Measurements from ENCODE around the gene HCN2.
"Not testable (repeated sequence)": the region's sequence is repeated elsewhere in the genome, so short reads cannot be mapped to it uniquely, and the experiment has no call there.

Gene HCN2

GRCh38 chr19:588093-588740 lies 1.5 kb upstream of the HCN2 start:
- peak; percentile 77 for DNase-seq

DNA sequence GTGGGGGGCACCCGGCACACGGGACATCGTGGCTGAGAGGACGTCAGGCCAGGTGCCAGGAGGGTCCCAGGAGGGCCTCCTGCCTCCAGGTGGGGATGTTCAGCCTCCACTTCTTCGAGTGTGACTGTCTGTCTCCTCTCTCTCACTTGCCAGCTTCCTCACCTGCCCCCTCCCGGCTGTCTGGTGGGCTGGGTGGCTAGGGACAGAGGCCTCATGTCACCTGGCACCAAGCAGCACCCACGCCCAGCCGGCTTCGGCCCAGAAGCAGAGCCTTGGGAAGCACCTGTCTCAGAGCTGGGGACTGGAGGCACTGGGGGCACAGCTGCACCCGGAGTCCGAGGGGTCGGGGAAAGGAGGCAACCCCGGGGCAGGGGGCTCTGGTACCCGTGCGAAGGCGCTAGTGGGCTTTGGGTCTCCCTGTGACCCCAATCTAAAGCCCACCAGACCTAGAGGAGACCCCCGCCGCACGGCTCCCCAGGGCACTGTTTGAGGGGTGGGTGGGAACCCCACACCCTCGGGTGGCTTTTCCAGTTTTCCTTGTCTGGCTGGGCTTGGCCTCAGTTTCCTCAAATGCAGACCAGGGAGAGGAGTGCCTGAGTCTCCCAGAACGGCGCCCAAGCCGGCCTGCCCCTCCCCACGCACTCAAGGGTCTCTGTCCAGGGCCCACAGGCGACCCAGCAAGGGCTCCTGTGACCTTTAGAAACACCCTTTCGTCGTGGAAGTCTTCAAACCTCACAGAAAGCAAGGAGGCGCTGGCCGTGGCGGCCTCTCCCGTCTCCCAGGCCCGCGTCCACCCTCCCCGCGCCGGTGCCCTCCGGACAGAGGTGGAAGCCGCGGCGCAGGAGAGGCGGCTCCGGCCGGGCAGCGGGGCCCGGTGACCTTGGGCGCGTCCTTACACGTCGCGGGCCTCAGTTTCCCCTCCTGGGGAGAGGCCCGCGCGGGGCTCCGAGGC lies 664 bp upstream of the HCN2 start:
- DNase-seq = peak; percentile 31

GRCh38 chr19:590396-590745 lies 690 bp downstream of the HCN2 start:
- no peak for DNase-seq

DNA sequence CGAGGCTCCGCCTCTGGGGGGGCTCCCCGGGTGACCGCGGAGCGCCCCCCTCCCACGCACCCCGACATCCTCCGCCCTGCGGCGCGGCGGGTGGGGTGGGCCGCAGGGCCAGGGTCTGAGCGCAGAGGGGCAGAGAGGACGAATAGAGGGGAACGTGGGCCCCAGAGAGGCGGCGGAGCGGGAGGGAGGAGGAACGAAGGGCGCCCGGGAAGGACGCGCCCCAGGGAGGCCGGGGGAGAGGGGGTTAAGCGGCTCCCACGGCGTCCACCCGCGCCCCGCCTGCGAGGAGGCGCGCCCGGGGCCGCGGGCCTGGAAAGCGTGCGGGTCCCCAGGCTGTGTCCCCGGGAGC lies 1.0 kb downstream of the HCN2 start:
- no peak for DNase-seq

DNA sequence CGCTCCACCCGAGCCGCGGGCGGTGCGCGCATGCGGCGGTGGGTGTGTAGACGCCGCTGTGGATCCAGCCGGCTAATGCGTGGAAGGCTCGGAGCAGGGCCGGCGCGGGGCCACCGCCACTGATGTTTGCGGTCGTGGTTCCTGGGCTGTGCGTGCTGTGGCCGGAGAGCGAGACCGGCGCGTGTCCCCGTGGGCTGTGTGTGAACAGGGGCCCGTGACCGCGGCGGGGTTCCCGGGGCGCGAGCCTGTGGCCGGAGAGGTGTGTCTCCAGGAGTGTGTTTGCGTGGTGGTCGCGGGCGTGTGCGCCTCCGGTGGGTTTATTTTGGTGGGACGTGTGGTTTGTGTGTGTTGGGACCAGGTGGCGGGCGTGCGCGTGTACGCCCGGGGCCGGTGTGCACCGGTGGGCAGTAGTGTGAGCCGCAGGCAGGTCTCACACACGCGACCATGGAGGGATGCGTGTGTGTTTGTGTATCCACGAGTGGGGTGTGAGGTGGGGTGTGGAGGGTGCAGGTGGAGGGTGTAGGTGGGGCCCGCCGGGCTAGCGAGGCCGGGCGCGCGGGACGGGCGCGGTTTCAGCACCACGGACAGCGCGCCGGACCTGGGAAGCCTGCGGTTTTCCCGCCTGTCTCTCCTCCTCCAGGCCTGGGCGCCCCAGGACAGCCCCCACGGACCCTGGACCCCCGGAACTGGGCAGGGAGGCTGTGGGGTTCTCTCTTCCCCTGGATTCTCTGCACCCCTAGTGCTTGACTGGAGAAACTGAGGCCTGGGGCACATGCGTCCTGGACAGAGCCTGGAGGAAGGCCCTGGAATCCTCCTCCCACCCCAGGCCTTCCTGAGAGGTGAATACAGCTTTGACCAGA lies 1.6 kb downstream of the HCN2 start:
- no peak for DNase-seq

DNA sequence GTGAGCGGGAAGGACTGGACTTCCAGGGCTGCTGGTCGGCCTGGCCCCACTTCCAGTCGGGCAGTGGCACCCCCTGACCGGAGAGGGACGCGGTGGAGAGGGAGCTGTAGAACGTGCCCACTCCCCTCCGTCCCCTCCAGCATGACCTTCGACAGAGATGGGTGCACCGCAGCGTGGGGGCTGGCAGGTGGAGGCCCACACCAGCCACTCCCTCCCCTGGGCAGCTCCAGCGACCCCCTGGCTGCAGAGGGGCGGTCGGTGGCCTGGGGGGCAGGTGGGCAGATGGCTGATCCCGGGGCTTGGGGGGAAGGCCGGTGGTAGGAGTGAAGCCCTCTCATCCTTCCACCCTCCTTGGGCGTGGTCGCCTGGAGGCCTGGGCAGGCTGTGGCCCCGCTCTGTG lies 2.4 kb downstream of the HCN2 start:
- DNase-seq = no peak

DNA sequence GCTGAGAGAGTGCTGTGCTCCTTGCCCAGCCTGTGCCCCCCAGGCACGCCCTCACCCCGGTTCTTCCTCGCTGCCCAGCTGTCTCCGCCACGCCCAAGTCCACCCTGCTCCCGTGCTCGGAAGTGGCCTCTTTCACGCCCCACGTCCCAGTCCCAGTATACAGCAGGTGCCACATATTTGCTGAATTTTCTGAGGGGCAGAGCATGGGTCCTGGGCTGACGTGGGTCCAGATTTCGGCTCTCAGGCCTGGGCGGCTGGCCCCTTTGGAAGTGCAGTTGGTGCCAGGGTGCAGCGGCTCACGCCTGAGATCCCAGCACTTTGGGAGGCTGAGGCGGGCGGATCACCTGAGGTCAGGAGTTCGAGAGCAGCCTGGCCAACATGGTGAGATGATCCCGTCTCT lies 3.4 kb downstream of the HCN2 start:
- no peak for DNase-seq

- DNase-seq = no peak
Observed at GRCh38 chr19:593505-593904, 3.8 kb downstream of the HCN2 start.

GRCh38 chr19:594265-594870 lies 4.7 kb downstream of the HCN2 start:
- no peak for DNase-seq

- DNase-seq = no peak
Observed at GRCh38 chr19:595326-596262, 5.9 kb downstream of the HCN2 start.

- no peak for DNase-seq
Observed at GRCh38 chr19:596263-596655, 6.6 kb downstream of the HCN2 start.

- no peak for DNase-seq
Observed at GRCh38 chr19:597406-598315, 8.0 kb downstream of the HCN2 start.

DNA sequence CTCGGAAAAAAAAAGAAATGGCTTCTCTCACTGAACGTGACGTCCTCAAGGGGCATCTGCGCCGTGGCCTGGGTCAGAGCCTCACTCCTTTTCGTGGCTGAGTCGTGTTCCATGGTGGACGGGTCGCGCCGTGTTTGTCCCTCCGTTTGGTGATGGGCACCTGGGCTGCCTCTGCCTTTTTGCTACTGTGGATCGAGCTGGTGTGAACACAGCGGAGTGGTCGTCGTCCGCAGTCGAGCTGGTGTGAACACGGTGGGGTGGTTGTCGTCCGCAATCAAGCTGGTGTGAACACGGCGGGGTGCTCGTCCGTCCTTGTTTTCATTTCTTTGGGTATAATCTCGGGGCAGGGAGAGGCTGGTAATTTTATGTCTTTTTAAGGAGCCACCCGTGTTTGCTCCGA lies 11.6 kb downstream of the HCN2 start:
- no peak for DNase-seq

GRCh38 chr19:601790-602189 lies 12.1 kb downstream of the HCN2 start:
- no peak for DNase-seq

- no peak for DNase-seq
Observed at GRCh38 chr19:602391-603301, 13.0 kb downstream of the HCN2 start.

- DNase-seq = not testable (repeated sequence)
Observed at GRCh38 chr19:603302-603639, 13.6 kb downstream of the HCN2 start.

DNA sequence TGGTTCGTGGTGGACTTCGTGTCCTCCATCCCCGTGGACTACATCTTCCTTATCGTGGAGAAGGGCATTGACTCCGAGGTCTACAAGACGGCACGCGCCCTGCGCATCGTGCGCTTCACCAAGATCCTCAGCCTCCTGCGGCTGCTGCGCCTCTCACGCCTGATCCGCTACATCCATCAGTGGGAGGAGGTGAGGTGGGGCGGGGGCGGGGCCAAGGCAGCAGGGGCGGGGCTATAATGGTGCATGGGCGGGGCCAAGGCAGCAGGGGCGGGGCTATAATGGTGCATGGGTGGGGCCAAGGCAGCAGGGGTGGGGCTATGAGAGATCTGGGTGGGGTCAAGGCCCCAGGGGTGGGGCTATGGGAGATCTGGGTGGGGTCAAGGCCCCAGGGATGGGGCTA lies 14.1 kb downstream of the HCN2 start:
- not testable (repeated sequence) for DNase-seq

- DNase-seq = no peak
Observed at GRCh38 chr19:604355-604754, 14.7 kb downstream of the HCN2 start.

GRCh38 chr19:605061-605971 lies 15.6 kb downstream of the HCN2 start:
- DNase-seq = not testable (repeated sequence)

Measured in SHP77 treated with DMSO at 0.1 percent for 48 hours (cell line).